Neutrophil (primary cell): ENCODE results near the gene NHS.

Experiments used
- H3K27ac ChIP-seq: fragments of 200-600 bp; sonication (generic); 2 replicates; pipeline ENCODE4 v1.5.1; 2016; ENCODE audit warnings: mild to moderate bottlenecking, moderate library complexity
- H3K27me3 ChIP-seq: fragments of 200-600 bp; sonication (generic); 2 replicates; pipeline ENCODE4 v1.6.0; 2016; ENCODE audit warnings: mild to moderate bottlenecking
- H3K36me3 ChIP-seq: fragments of 200-600 bp; sonication (generic); 2 replicates; pipeline ENCODE4 v1.5.1; 2017
- H3K4me1 ChIP-seq, 2 experiments: fragments of 200-600 bp in 1 of 2; sonication (generic) in 1 of 2; 1 replicate in 1 of 2; 2 replicates in 1 of 2; pipeline versions ENCODE4 v1.5.1 to v1.6.1; 2013 to 2016; ENCODE audit warnings: low read depth in 1 of 2, low read length in 1 of 2, mild to moderate bottlenecking in 1 of 2, moderate library complexity in 1 of 2; ENCODE audit not compliant: control insufficient read depth in 1 of 2, insufficient read depth in 1 of 2
- H3K4me3 ChIP-seq, 2 experiments: fragments of 200-600 bp in 1 of 2; sonication (generic) in 1 of 2; 1 replicate in 1 of 2; 2 replicates in 1 of 2; pipeline ENCODE4 v1.5.1; 2013 to 2016; ENCODE audit warnings: low read depth in 1 of 2, low read length in 1 of 2, mild to moderate bottlenecking in 1 of 2, moderate library complexity in 1 of 2
- H3K9me3 ChIP-seq: fragments of 200-600 bp; sonication (generic); 2 replicates; pipeline ENCODE4 v1.5.1; 2016
- TF ChIP-seq, protein P1 (sequence below): fragments of 200-600 bp; sonication (generic); IDR thresholded peaks from 2 replicates; pipeline ENCODE4 v1.5.1; 2016; ENCODE audit warnings: antibody characterized with exemption

Gene NHS

DNA sequence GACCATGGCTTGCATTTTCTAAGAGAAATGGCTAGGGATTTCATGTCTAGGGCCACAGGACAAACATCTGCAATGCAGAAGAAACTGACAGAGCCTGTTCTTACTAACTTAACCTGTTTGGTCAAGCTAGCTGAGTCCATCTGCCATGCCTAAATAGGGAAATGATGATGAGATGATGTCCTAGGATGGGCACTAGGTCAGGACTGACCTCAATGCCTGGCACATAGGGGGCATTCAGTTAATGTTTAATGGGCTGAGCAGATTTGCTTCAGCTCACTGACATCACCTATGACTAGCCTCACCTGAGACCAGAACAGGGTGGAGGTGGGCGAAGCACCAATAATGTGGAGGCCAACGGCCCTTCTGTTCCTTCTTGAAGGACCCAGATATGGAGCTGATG is 188.1 kb downstream of the NHS start:
- H3K9me3 ChIP-seq, result no peaks in the 10 kb centered on the region
- H3K4me3 ChIP-seq, result no peak overlapping the region
- H3K27ac ChIP-seq, result no peak overlapping the region
- no peaks in the 10 kb centered on the region for H3K36me3 ChIP-seq
- TF ChIP-seq, protein P1, sequence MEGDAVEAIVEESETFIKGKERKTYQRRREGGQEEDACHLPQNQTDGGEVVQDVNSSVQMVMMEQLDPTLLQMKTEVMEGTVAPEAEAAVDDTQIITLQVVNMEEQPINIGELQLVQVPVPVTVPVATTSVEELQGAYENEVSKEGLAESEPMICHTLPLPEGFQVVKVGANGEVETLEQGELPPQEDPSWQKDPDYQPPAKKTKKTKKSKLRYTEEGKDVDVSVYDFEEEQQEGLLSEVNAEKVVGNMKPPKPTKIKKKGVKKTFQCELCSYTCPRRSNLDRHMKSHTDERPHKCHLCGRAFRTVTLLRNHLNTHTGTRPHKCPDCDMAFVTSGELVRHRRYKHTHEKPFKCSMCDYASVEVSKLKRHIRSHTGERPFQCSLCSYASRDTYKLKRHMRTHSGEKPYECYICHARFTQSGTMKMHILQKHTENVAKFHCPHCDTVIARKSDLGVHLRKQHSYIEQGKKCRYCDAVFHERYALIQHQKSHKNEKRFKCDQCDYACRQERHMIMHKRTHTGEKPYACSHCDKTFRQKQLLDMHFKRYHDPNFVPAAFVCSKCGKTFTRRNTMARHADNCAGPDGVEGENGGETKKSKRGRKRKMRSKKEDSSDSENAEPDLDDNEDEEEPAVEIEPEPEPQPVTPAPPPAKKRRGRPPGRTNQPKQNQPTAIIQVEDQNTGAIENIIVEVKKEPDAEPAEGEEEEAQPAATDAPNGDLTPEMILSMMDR, result no peak
- peaks cover 36% of the 10 kb centered on the region in 2 experiments for H3K4me1 ChIP-seq
- no peaks in the 10 kb centered on the region for H3K27me3 ChIP-seq

DNA sequence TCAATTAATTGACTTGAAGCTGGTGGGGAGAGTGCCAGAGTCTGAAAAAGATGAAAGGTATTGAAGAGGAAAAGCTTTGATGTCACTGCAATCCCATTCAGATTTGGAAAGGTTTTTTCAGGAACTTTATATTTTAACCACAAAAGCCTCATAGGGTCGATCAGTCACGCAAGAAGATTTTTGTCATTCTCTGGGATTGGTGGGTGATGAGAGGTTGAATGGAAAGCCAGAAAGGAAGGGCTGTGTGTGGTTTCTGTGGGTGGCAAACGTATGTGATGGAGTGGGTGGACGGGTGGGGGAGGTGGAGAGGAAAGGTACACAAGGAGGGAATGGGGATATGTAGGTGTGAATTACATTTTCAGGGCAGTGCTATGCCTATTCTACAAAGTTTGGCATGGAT is 188.5 kb downstream of the NHS start:
- no peak overlapping the region for H3K27ac ChIP-seq

DNA sequence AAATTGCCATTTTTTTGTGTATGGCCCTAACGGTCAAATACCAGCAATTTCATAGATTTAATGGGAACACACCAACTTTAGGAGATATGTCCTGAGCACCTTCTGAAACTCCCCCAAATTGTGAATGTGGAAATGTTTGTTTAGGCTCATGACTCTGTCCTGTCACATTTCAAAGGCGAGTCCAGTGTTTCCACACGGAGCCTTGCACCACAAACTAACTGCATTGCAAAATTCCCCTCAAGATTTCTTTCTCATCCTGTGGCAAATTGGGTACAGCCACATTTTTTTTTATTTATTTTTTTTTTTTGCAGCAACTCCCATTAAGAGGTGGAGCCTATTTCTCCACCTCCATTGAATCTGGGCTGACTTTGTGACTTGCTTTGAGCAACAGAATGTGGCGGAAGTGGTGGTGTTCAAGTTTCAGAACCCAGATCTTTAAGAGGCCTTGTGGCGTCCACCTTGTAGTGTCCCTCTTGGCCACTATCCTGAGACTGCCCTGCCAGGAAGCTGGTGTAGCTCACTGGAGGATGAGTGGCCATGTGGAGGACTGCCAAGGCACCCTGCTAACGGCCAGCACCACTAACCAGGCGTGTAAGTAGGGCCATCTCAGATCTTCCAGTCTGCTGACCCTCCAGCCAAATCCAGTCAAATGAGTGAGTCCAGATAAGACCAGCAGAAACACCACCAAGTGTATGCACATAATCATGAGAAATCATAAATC is 189.8 kb downstream of the NHS start:
- Histone ChIP-seq H3K4me1 (peaks cover 28% of the 10 kb centered on the region in 2 experiments), H3K9me3 (no peaks in the 10 kb centered on the region), H3K27me3 (no peaks in the 10 kb centered on the region), H3K27ac (peak overlapping the region; percentile 81), H3K36me3 (no peaks in the 10 kb centered on the region), H3K4me3 (peak overlapping the region in 1 of 2 experiments; percentile 7)
- TF ChIP-seq, protein P1, result no peak

More for the DNA sequence above, 188.5 kb downstream of the NHS start:
- no peaks in the 10 kb centered on the region for H3K27me3 ChIP-seq
- peaks cover 36% of the 10 kb centered on the region in 2 experiments for H3K4me1 ChIP-seq
- TF ChIP-seq, protein P1, result no peak
- H3K36me3 ChIP-seq, result no peaks in the 10 kb centered on the region
- no peak overlapping the region for H3K4me3 ChIP-seq
- H3K9me3 ChIP-seq, result no peaks in the 10 kb centered on the region

GRCh38 chrX:17566740-17567139 is 191.7 kb downstream of the NHS start:
- Histone ChIP-seq H3K4me1 (peaks cover 24 to 25% of the 10 kb centered on the region in 2 experiments), H3K27me3 (no peaks in the 10 kb centered on the region), H3K27ac (no peak overlapping the region), H3K9me3 (no peaks in the 10 kb centered on the region), H3K36me3 (no peaks in the 10 kb centered on the region), H3K4me3 (no peak overlapping the region)
- TF ChIP-seq, protein P1, result no peak

DNA sequence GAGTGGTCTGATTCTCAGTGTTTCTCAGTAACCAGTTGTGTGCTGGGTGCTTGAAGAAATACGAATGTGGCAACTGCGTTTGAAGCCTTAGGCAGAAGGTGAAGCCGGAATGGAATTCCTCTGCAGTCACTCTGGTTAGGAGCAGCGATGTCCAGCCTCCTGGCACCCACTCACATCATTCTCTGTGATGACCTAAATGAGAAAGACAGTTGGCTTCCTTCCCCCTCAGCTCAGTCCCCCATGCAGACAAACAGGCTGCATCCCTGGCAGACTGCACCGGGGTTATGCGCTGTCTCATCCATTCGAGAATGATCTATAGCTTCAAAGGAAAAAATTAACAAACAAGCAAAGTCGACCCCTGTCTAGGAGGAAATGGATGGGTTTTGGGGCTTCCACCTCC is 192.2 kb downstream of the NHS start:
- no peak overlapping the region for H3K27ac ChIP-seq
- TF ChIP-seq, protein P1, result no peak
- H3K9me3 ChIP-seq, result no peaks in the 10 kb centered on the region
- H3K36me3 ChIP-seq, result no peaks in the 10 kb centered on the region
- peaks cover 24 to 25% of the 10 kb centered on the region in 2 experiments for H3K4me1 ChIP-seq
- no peak overlapping the region for H3K4me3 ChIP-seq
- H3K27me3 ChIP-seq, result no peaks in the 10 kb centered on the region
